Activated naive CD4-positive, alpha-beta T cell treated with anti-CD3 and anti-CD28 coated beads, Interleukin-2, amount 50 U/mL, for 72 hours (primary cell): Measurements from ENCODE around the gene CTAG1A. TPM values are rescaled to one million over a fixed set of nuclear protein-coding genes. Genes with fewer than 3 reads are reported as not detected.
"Not testable (repeated sequence)": the region's sequence is repeated elsewhere in the genome, so short reads cannot be mapped to it uniquely, and the experiment has no call there.

Experiments used
- ATAC-seq, 2 donors: fragments of 150-1000 bp; cut with Tn5 transposase; 2 replicates each; pipeline ENCODE4 v1.10.0; 2021; ENCODE audit warnings: mild to moderate bottlenecking in 2 of 2, moderate library complexity in 2 of 2
- DNase-seq, 2 donors: peaks; one replicate each; pipeline ENCODE4 v3.0.0; 2021 to 2022; ENCODE audit warnings: low spot score in 2 of 2
- H3K27ac Mint-ChIP-seq, 2 donors: one replicate each; pipeline ENCODE4 v1.8.0; 2022; ENCODE audit warnings: mild to moderate bottlenecking in 2 of 2, mixed read lengths in 2 of 2
- H3K36me3 Mint-ChIP-seq, 2 donors: one replicate each; pipeline ENCODE4 v1.8.0; 2022; ENCODE audit warnings: mixed read lengths in 2 of 2
- H3K9me3 Mint-ChIP-seq, 2 donors: one replicate each; pipeline ENCODE4 v1.8.0; 2022; ENCODE audit warnings: mixed read lengths in 2 of 2
- total RNA-seq, 2 donors: library from RNA; stranded (reverse); gene quantifications; one replicate each; pipeline ENCODE4 v1.2.3, GENCODE V29; 2022

Gene CTAG1A
- total RNA-seq, 2 donors from 2014 or later, result not detected

DNA sequence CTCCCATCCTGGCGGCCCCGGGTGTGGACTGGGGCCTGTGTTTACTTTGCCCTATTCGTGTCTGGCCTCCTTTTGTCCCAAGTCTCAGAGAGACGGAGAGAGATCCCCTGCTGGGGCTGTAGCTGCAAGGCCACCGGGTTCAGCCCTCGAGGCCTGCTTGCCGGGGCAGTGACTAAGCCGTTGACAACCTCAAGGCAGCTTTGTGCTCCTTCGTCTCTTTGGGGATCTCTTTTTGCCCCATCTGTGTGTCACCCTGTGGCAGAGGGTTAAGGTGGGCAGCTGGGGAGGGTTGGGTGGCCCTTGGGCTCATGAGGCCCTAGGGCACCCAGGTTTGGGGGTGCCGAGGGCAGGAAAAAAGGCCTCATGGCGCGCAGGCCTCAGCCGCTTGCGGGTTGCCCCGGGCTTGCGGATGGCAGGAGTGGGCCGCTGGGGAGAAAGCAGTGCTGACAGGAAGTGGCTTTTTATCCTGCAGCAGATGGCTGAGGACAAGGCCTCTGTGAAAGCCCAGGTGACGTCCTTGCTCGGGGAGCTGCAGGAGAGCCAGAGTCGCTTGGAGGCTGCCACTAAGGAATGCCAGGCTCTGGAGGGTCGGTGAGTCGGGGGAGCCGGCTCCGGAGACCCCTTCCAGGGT lies 26.8 kb upstream of the CTAG1A start:
- H3K36me3 Mint-ChIP-seq, H3K27ac Mint-ChIP-seq, H3K9me3 Mint-ChIP-seq, DNase-seq: not testable (repeated sequence)
- peak; percentile 82 to 87 for ATAC-seq

DNA sequence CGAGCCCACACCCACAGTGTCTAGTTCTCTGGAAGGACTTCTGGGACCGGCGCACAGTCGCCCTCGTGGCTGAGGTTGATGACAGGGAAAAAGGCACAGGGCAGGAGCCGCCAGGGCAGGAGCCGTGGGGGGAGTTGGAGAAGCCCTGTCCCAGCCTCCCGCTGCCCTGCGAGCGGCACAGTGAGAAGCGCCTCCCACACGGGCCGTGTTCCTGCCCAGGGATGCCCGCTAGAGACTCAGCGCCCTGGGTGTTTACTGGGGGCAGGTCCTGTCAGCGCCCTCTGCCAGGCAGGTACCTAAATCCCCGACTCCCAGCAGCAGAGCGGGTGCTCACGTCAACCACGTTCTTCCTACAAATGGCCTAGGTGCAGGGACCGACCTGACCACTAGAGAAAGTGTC lies 26.0 kb upstream of the CTAG1A start:
- not testable (repeated sequence) for ATAC-seq, H3K9me3 Mint-ChIP-seq, DNase-seq, H3K36me3 Mint-ChIP-seq, H3K27ac Mint-ChIP-seq

DNA sequence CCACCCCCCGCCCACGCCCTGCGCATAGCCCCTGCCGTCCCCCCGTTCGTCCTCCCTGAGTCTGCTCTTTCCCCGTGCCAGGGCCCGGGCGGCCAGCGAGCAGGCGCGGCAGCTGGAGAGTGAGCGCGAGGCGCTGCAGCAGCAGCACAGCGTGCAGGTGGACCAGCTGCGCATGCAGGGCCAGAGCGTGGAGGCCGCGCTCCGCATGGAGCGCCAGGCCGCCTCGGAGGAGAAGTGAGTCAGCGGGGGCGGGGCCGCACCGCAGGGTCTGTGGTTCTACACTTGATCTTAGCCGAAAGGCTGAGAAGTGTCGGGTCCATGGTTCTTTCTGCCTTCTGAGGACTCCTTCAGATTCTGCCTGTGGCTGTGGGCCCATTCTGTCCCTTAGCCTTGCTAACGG lies 24.6 kb upstream of the CTAG1A start:
- H3K36me3 Mint-ChIP-seq, H3K27ac Mint-ChIP-seq, H3K9me3 Mint-ChIP-seq, DNase-seq: not testable (repeated sequence)
- ATAC-seq, result peak in 1 of 2 donors; percentile 28

DNA sequence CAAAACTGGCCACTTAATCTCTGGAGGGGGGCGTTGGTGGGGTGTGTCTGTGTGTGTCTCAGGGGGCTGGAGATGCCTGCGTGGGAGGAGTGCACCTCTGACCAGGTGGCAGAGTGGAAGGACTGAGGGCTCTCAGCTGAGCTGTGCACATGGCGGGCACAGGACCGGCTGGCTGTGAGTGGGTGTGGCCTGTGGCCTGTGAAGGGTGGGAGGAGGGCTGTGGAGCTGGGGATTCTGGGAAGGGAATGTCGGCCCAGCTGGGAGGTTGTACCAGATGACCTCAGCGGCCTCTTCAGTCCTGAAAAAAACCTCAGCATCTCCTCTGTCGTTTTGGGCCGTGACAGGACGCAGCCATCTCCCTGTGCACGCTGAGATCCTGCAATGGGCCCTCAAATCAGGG lies 22.6 kb upstream of the CTAG1A start:
- H3K36me3 Mint-ChIP-seq, H3K9me3 Mint-ChIP-seq, H3K27ac Mint-ChIP-seq, ATAC-seq, DNase-seq: not testable (repeated sequence)

DNA sequence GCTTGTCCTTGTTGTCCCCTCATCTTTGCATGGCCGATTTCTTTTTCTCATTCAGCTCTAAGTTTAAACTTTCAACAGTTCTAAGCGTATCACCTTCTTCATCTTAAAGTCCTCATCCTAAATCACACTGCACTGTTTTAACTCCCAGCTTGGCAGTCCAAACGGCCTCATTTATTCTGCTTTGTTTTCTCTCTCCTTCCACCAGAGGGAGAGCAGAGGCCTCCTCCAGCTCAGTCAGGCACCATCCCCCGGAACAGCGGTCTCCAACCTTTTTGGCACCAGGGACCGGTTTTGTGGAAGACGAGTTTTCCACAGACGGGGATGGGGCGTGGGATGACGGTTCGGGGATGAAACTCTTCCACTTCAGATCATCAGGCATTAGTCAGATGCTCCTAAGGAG lies 14.6 kb upstream of the CTAG1A start:
- DNase-seq, H3K27ac Mint-ChIP-seq: not testable (repeated sequence)

DNA sequence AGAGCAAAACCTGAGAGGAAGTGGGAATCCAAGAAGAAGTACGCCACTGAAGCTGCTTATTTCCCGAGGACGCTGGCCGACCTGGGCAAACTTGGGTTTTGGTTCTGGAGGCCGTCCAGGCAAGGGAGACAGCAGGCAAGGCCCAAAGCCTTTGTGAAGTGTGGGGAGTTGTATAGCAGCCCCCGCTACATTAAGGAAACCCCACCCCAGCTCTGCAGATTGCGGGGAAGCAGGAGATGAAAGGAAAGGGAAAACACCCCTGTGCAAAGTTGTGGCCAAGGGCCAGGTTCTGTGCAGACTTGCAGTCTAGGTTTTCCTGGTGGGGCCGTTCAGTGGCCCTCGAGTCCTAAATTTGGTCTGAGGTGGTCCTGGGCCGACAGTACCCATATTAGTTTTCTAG lies 11.9 kb upstream of the CTAG1A start:
- not testable (repeated sequence) for DNase-seq, H3K27ac Mint-ChIP-seq, H3K9me3 Mint-ChIP-seq, ATAC-seq, H3K36me3 Mint-ChIP-seq

More for the DNA sequence above, 14.6 kb upstream of the CTAG1A start:
- not testable (repeated sequence) for H3K9me3 Mint-ChIP-seq, ATAC-seq, H3K36me3 Mint-ChIP-seq

DNA sequence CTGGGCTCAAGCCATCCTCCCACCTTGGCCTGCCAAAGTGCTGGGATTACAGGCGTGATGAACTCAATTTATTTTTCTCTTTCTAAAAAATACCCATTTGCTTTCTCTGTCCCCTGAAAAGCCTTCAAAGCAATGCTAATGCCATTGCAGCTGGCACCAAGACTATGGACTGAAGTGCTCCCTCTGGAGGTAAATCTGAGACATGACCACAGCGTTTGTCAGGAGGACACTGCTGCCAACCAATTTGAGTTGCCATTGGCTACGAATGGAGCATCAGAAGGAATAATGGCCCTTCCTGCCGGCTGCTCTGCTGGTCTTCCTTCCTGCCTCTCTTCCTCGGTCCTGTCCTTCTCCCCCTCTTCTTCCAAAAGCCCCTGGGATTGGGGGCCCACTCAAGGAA lies 9.9 kb upstream of the CTAG1A start:
- not testable (repeated sequence) for H3K9me3 Mint-ChIP-seq, H3K36me3 Mint-ChIP-seq, DNase-seq, H3K27ac Mint-ChIP-seq
- ATAC-seq, result peak; percentile 55 to 58

DNA sequence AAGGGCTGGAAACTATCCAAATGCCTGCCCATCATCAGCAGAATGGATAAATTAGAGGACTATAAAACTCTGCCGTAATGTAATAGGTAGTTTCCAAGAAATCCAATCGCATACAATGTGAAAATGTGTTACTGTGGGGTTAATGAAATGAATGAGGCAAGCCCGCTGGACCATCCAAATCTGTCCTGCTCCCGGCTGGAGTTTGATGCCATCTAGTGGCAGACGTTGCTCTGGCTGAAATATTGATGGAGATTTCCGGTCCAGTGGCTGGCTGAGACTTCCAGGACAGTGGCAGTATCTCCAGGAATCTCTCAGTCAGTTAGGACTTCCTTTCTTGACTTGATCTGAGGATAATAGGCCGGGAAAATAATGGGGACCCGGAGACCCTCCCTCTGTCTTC lies 1.9 kb upstream of the CTAG1A start:
- ATAC-seq, result peak in 1 of 2 donors; percentile 53
- not testable (repeated sequence) for H3K27ac Mint-ChIP-seq, H3K9me3 Mint-ChIP-seq, DNase-seq, H3K36me3 Mint-ChIP-seq

DNA sequence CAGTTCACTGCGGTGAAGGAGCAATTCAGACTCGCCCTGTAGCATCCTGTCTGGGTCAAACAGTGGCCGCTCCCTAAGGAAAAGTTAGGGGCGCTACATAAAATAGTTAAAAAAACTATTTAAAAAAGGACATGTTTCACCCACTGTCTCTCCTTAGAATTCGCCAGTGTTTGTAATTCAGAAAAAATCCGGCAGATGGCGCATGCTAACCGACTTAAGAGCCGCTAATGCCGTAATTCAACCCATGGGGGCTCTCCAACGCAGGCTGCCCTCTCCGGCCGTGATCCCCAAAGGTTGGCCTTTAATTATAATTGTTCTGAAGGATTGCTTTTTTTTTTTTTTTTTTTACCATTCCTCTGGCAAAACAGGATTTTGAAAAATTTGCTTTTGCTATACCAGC lies 5.5 kb downstream of the CTAG1A start:
- H3K9me3 Mint-ChIP-seq, DNase-seq, H3K27ac Mint-ChIP-seq, H3K36me3 Mint-ChIP-seq, ATAC-seq: not testable (repeated sequence)

DNA sequence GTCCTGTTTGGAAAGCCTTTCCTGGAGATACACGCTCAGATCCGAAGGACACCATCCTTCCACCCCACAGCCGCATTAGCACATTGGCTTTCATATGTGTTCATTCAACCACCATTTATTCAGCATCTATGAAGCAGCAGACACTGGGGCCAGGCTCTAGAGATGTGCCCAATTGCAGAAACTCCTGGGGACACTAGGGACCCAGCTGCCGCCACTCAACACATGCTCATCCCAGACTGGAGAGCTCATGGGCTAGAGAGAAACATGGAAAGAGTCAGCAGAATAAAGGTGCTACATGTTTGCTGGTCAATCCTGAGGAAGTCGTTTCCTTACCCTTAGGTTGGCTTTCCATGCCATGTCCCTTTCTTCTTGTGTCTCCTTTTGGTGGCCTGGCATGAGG lies 7.6 kb downstream of the CTAG1A start:
- ATAC-seq (no peak), DNase-seq (no peak)
- no peak overlapping the region for H3K27ac Mint-ChIP-seq
- H3K36me3 Mint-ChIP-seq, result no peaks in the 10 kb centered on the region
- H3K9me3 Mint-ChIP-seq, result peaks cover 4% of the 10 kb centered on the region in 2 donors

DNA sequence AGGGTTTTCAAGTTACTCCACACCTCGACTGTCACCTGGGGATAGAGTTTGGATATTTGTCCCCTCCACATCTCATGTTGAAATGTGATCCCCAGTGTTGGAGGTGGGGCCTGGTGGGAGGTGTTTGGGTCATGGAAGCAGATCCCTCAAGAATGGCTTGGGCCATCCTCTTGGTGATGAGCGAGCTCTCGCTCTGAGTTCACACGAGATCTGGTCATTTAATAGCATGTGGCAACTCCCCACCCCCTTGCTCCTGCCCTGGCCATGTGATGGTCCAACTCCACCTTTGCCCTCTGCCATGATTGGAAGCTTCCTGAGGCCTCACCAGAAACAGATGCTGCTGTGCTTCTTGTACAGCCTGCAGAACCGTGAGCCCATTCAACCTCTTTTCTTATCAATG lies 8.3 kb downstream of the CTAG1A start:
- Mint-ChIP-seq H3K36me3 (no peaks in the 10 kb centered on the region), H3K9me3 (peaks cover 4% of the 10 kb centered on the region in 2 donors), H3K27ac (no peak overlapping the region)
- DNase-seq, result no peak
- no peak for ATAC-seq

DNA sequence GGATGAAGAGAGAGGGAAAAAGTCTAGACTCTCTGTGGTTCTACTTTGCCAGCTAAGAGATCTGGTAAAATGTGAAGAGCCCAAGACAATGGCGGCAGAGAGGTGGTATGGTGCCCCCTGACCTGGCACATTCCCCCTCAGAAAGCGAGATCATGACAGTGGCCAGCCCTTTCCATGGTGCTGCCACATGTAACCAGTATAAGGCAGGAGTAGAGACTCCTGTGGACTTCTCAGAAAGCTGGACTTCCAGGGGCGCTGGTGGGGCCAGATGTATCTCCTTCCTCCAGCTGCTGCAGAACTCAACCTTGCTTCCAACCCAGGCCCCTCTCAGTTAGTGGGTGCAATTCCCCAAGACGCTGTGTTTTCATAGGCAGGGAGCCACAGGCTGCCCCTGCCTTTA lies 9.6 kb downstream of the CTAG1A start:
- no peak for DNase-seq
- ATAC-seq, result no peak
- H3K27ac Mint-ChIP-seq, result no peak overlapping the region
- peaks cover 4% of the 10 kb centered on the region in 2 donors for H3K9me3 Mint-ChIP-seq
- no peaks in the 10 kb centered on the region for H3K36me3 Mint-ChIP-seq

DNA sequence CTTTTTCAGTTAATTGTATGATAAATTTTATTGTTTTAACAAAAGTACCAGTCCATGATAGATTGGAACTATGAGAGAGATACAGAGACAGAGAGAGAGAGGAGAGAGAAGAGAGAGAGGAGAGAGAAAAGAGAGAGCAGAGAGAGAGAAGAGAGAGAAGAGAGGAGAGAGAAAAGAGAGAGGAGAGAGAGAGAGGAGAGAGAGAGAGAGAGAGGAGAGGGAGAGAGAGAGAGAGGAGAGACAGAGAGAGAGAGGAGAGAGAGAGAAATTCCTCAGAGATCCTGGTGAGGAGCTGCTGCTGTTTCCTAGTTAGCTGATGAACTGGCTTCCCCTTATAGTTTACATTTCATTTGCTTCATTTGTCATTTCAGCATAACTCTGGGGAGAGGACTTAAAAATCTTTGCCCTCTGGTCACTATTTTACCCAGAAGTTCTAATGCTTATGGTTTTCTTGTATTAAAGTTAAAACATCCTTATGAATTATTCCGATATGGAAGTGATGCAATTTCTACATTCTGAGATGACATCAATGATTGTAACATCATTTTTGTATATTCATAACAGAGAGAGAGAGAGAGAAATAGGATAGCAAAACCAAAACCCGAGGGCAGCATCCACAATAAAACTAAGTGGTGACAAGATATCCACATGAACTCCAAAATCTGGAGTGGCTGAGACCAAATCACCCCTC lies 10.8 kb downstream of the CTAG1A start:
- DNase-seq, result no peak
- ATAC-seq, result no peak
- Mint-ChIP-seq H3K9me3 (peaks cover 4% of the 10 kb centered on the region in 2 donors), H3K36me3 (no peaks in the 10 kb centered on the region), H3K27ac (no peak overlapping the region)

DNA sequence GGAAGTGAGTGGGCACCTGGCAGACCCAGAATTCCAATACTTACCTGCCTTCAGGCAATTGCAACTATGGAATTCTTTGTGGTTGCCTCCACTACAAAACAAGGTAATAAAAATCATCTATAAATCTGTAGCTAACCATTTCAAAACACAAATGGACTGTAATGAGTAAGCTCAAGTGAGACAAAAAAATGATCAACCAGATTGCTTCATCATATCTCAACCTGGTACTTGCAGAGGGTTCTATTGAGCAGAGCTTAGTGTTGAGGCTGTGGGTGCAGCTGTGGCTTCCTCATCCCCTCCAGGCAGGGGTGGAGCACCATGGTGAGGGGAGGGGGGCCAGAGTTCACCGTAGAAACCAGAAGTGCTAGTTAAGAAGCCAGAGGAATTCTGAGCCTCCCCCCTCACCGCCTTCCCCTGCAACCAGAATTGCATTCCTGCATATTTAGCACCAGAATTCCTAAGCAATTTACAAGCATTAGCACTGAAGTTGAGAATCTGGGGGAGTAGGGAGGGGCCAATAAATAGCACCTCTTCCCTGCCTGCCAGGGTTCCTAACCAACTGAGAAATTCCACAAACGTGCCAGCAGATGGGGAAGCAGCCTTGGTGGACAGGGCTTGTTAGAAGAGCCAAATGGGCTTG lies 11.5 kb downstream of the CTAG1A start:
- H3K27ac Mint-ChIP-seq, result no peak overlapping the region
- H3K9me3 Mint-ChIP-seq, result peaks cover 4% of the 10 kb centered on the region in 2 donors
- H3K36me3 Mint-ChIP-seq, result no peaks in the 10 kb centered on the region
- ATAC-seq (no peak), DNase-seq (no peak)

DNA sequence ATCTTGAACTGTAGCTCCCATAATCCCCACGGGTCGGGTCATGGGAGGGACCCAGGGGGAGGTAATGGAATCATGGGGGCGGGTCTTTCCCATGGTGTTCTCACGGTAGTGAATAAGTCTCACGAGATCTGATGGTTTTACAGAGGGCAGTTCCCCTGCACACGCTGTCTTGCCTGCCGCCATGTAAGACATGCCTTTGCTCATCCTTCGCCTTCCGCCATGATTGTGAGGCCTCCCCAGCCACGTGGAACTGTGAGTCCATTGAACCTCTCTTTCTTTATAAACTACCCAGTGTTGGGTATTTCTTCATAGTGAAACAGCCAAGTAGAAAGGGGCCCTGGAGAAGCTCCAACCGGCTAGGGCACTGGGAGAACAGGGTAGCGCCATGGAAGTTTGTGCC lies 12.3 kb downstream of the CTAG1A start:
- Mint-ChIP-seq H3K9me3 (peaks cover 3% of the 10 kb centered on the region in 2 donors), H3K36me3 (no peaks in the 10 kb centered on the region), H3K27ac (no peak overlapping the region)
- ATAC-seq (no peak), DNase-seq (no peak)

DNA sequence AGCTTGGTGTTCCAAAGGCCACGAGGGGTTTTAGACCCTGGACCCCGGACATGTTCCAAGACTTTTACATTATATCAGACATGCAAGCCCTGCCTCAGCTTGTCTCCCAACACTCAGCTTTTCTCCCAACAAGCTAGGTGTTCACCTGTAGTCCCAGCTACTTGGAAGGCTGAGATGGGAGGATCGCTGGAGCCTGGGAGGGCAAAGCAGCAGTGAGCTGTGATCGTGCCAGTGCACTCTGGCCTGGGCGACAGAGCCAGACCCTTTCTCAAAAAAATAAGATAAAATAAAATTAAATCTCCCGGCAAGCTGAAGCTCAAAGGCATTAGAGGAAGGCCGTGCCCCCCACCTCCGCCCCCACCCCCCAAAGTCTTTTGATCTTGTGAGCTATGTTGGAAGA lies 13.7 kb downstream of the CTAG1A start:
- no peak for DNase-seq
- ATAC-seq, result no peak
- Mint-ChIP-seq H3K27ac (no peak overlapping the region), H3K9me3 (no peaks in the 10 kb centered on the region), H3K36me3 (no peaks in the 10 kb centered on the region)

DNA sequence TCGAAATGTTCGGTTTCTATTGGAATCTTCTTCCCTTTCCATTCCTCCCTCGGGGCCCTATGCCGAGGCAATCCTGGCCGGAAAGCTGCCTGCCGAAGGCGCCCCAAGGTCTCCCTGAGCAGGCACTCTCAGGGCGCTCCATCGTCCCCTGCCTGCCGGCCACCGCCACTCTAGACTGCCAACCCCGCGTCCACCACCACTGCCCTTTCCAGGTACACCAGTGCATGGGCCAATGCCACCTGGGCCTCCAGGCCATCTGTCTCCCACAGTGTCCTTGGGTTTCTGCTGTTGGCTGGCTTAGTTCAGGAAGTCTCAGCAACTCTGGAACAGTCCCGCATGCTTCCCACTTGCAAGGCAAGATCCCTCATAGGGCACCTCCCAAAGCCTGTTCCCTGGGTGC lies 14.6 kb downstream of the CTAG1A start:
- DNase-seq (no peak), ATAC-seq (no peak)
- H3K9me3 Mint-ChIP-seq, result no peaks in the 10 kb centered on the region
- H3K36me3 Mint-ChIP-seq, result no peaks in the 10 kb centered on the region
- no peak overlapping the region for H3K27ac Mint-ChIP-seq
